ENCODE data around the gene LRRC56. TPM values are rescaled to one million over a fixed set of nuclear protein-coding genes. Genes with fewer than 3 reads are reported as not detected.

LRRC56 gene
- total RNA-seq, 1 experiment from 2014 or later: 3.4 TPM

- peaks cover 3% of the 10 kb centered on the region for H4K20me1 ChIP-seq (ENCODE audit: control insufficient read depth, insufficient read depth, insufficient read length)
- no peak overlapping the region for H4K91ac ChIP-seq (ENCODE audit: insufficient read length, low read depth, low read length)
- H2BK12ac ChIP-seq (ENCODE audit: insufficient read length, low read depth, low read length): no peak overlapping the region
- Mint-ChIP-seq H3K36me3 (ENCODE audit: insufficient read depth in 1 of 3, low read depth in 3 of 3) (peaks cover 44 to 83% (median 78%) of the 10 kb centered on the region in 3 experiments), H3K9me3 (no peaks in the 10 kb centered on the region), H3K4me1 (no peaks in the 10 kb centered on the region), H3K27ac (peak overlapping the region in 2 of 3 experiments; percentile 21 to 73; a peak in 2 of 7 replicates), H3K27me3 (ENCODE audit: low read depth) (no peaks in the 10 kb centered on the region), H3K4me3 (no peak overlapping the region)
- H3K4me1 ChIP-seq (ENCODE audit: insufficient read depth, low read length): no peaks in the 10 kb centered on the region
- no peak overlapping the region for H2BK15ac ChIP-seq (ENCODE audit: low read depth, low read length)
- no peaks in the 10 kb centered on the region for H3K23me2 ChIP-seq (ENCODE audit: insufficient read length, low read depth, low read length, poor library complexity, severe bottlenecking)
- H3K4ac ChIP-seq (ENCODE audit: low read depth, low read length): no peak overlapping the region
- H3K27ac ChIP-seq (ENCODE audit: insufficient read length, low read depth, low read length): no peak overlapping the region
- H3K14ac ChIP-seq (ENCODE audit: insufficient read depth, low read length): no peak overlapping the region
- H3K9me3 ChIP-seq (ENCODE audit: control insufficient read depth, low read depth, low read length): no peaks in the 10 kb centered on the region
- no peak overlapping the region for H2AK5ac ChIP-seq (ENCODE audit: insufficient read length, low read length)
- no peak overlapping the region for H4K5ac ChIP-seq (ENCODE audit: insufficient read length, low read depth, low read length)
- H2BK5ac ChIP-seq (ENCODE audit: insufficient read length, low read length): no peak overlapping the region
- no peaks in the 10 kb centered on the region for H3K27me3 ChIP-seq (ENCODE audit: insufficient read depth, low read length)
- no peaks in the 10 kb centered on the region; the same call in 1 of the 2 replicates for H3K79me2 ChIP-seq (ENCODE audit: insufficient read depth, low read length)
- H2BK20ac ChIP-seq (ENCODE audit: low read depth, low read length, poor library complexity, severe bottlenecking): no peak overlapping the region
- H3T11ph ChIP-seq (ENCODE audit: low read length): no peak overlapping the region
- H3K56ac ChIP-seq (ENCODE audit: insufficient read length, low read depth, low read length): no peak overlapping the region
- no peak overlapping the region for H3K23ac ChIP-seq (ENCODE audit: insufficient read length, low read depth, low read length)
- H3K18ac ChIP-seq (ENCODE audit: insufficient read length, low read depth, low read length): no peak overlapping the region
- H2BK120ac ChIP-seq (ENCODE audit: low read depth, low read length, poor library complexity, severe bottlenecking): no peak overlapping the region
- no peak for DNase-seq
- H3K4me2 ChIP-seq (ENCODE audit: insufficient read depth, insufficient read length, low read length): no peak overlapping the region
- no peak overlapping the region for H3K9ac ChIP-seq (ENCODE audit: extremely low read depth, insufficient read length, low read length)
- WGBS (ENCODE audit: extremely low coverage, insufficient read length, low lambda C conversion rate): no CpG with 5 or more reads among the region's 32 CpGs
- no peak overlapping the region for H2AFZ ChIP-seq (ENCODE audit: low read length)
- H3K79me1 ChIP-seq (ENCODE audit: insufficient read depth, low read depth, low read length, poor library complexity, severe bottlenecking): peaks cover 7% of the 10 kb centered on the region
- TF ChIP-seq, protein P1, sequence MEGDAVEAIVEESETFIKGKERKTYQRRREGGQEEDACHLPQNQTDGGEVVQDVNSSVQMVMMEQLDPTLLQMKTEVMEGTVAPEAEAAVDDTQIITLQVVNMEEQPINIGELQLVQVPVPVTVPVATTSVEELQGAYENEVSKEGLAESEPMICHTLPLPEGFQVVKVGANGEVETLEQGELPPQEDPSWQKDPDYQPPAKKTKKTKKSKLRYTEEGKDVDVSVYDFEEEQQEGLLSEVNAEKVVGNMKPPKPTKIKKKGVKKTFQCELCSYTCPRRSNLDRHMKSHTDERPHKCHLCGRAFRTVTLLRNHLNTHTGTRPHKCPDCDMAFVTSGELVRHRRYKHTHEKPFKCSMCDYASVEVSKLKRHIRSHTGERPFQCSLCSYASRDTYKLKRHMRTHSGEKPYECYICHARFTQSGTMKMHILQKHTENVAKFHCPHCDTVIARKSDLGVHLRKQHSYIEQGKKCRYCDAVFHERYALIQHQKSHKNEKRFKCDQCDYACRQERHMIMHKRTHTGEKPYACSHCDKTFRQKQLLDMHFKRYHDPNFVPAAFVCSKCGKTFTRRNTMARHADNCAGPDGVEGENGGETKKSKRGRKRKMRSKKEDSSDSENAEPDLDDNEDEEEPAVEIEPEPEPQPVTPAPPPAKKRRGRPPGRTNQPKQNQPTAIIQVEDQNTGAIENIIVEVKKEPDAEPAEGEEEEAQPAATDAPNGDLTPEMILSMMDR (conservative IDR thresholded peaks at IDR 0.05): no peak
- H4K8ac ChIP-seq (replicated peaks; ENCODE audit: insufficient read length, low read depth, low read length): no peak overlapping the region
Observed at GRCh38 chr11:586376-587316, 49.3 kb downstream of the LRRC56 start.
